KMS-11 (cell line): Measurements from ENCODE around the gene R3HDM4.

Experiments used
- H2AFZ ChIP-seq: fragments of 200-600 bp; sonication (generic); 2 replicates; pipeline ENCODE4 v1.6.1; 2016; ENCODE audit warnings: antibody characterized with exemption, mixed run types, low read depth
- H3K27ac ChIP-seq: fragments of 200-600 bp; sonication (generic); 2 replicates; pipeline ENCODE4 v1.6.1; 2016; ENCODE audit warnings: mild to moderate bottlenecking, mixed run types
- H3K27me3 ChIP-seq: fragments of 200-600 bp; sonication (generic); 2 replicates; pipeline ENCODE4 v1.6.1; 2017; ENCODE audit warnings: mild to moderate bottlenecking, low read depth, mixed run types, moderate library complexity; ENCODE audit not compliant: insufficient read depth
- H3K36me3 ChIP-seq: fragments of 200-600 bp; sonication (generic); 2 replicates; pipeline ENCODE4 v1.6.1; 2017; ENCODE audit warnings: mild to moderate bottlenecking, mixed run types; ENCODE audit not compliant: insufficient read depth
- H3K4me1 ChIP-seq: fragments of 200-600 bp; sonication (generic); 2 replicates; pipeline ENCODE4 v1.6.1; 2016; ENCODE audit warnings: mild to moderate bottlenecking, low read depth, mixed run types; ENCODE audit not compliant: poor library complexity, severe bottlenecking
- H3K4me2 ChIP-seq: fragments of 200-600 bp; sonication (generic); 2 replicates; pipeline ENCODE4 v1.7.0; 2016; ENCODE audit warnings: mild to moderate bottlenecking, mixed run types
- H3K4me3 ChIP-seq: fragments of 200-600 bp; sonication (generic); IDR thresholded peaks from 2 replicates; pipeline ENCODE4 v1.6.1; 2017; ENCODE audit warnings: low read depth, low read length, mixed read lengths; ENCODE audit not compliant: insufficient read depth
- H3K79me2 ChIP-seq: fragments of 200-600 bp; sonication (generic); 2 replicates; pipeline ENCODE4 v1.6.1; 2016; ENCODE audit warnings: low read depth, mixed run types; ENCODE audit not compliant: insufficient read depth
- H3K9ac ChIP-seq: fragments of 200-600 bp; sonication (generic); 2 replicates; pipeline ENCODE4 v1.6.1; 2016; ENCODE audit warnings: mild to moderate bottlenecking, mixed run types
- H4K20me1 ChIP-seq: fragments of 200-600 bp; sonication (generic); 2 replicates; pipeline ENCODE4 v1.6.1; 2016; ENCODE audit warnings: mild to moderate bottlenecking, mixed run types; ENCODE audit not compliant: insufficient read depth
- TF ChIP-seq, protein P1 (sequence below): fragments of 200-600 bp; sonication (generic); conservative IDR thresholded peaks from 2 replicates; pipeline ENCODE4 v1.6.1; 2017; ENCODE audit warnings: low read depth, mild to moderate bottlenecking, antibody characterized with exemption, low read length, moderate library complexity, mixed read lengths

Gene R3HDM4

DNA sequence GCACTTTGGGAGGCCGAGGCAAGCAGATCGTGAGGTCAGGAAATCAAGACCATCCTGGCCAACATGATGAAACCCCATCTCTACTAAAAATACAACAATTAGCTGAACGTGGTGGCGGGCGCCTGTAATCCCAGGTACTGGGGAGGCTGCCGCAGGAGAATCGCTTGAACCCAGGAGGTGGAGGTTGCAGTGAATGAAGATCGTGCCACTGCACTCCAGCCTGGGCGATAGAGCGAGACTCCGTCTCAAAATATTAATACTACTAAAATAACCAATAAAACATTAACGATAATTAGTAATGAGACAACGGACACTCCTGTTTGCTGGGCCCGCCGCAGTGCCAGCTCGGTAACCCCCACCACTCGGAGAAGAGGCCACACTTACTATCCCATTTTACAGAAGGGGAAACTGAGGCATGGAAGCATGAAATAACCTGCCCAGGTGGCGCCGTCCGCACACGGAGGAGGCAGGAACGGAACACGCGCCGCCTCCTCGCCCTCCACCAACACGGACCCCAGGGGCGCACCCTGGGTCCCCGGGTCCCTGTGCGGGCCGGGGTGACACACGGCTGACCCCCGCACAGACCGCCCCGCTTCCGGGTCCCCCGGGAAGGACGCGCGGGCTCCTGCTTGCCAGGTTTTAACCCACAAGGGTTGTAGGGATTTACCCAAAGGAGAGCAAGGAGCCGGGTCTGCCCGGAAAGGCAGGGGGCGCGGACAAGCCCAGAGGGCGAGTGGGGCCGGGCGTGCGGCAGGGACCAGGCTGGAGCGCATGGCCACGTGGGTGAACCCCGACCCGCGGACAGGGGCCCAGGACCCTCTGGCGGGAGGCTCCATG, 1.6 kb downstream of the R3HDM4 start:
- no peak overlapping the region for H3K9ac ChIP-seq
- H3K4me2 ChIP-seq = no peak overlapping the region
- H2AFZ ChIP-seq = no peak overlapping the region
- no peak overlapping the region for H3K27ac ChIP-seq
- H3K79me2 ChIP-seq = peaks cover 11% of the 10 kb centered on the region; the same call in 1 of the 2 replicates
- no peaks in the 10 kb centered on the region for H4K20me1 ChIP-seq
- peaks cover 5% of the 10 kb centered on the region for H3K4me1 ChIP-seq
- no peaks in the 10 kb centered on the region for H3K36me3 ChIP-seq
- TF ChIP-seq, protein P1, sequence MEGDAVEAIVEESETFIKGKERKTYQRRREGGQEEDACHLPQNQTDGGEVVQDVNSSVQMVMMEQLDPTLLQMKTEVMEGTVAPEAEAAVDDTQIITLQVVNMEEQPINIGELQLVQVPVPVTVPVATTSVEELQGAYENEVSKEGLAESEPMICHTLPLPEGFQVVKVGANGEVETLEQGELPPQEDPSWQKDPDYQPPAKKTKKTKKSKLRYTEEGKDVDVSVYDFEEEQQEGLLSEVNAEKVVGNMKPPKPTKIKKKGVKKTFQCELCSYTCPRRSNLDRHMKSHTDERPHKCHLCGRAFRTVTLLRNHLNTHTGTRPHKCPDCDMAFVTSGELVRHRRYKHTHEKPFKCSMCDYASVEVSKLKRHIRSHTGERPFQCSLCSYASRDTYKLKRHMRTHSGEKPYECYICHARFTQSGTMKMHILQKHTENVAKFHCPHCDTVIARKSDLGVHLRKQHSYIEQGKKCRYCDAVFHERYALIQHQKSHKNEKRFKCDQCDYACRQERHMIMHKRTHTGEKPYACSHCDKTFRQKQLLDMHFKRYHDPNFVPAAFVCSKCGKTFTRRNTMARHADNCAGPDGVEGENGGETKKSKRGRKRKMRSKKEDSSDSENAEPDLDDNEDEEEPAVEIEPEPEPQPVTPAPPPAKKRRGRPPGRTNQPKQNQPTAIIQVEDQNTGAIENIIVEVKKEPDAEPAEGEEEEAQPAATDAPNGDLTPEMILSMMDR = no peak
- no peak overlapping the region for H3K4me3 ChIP-seq
- no peaks in the 10 kb centered on the region for H3K27me3 ChIP-seq

DNA sequence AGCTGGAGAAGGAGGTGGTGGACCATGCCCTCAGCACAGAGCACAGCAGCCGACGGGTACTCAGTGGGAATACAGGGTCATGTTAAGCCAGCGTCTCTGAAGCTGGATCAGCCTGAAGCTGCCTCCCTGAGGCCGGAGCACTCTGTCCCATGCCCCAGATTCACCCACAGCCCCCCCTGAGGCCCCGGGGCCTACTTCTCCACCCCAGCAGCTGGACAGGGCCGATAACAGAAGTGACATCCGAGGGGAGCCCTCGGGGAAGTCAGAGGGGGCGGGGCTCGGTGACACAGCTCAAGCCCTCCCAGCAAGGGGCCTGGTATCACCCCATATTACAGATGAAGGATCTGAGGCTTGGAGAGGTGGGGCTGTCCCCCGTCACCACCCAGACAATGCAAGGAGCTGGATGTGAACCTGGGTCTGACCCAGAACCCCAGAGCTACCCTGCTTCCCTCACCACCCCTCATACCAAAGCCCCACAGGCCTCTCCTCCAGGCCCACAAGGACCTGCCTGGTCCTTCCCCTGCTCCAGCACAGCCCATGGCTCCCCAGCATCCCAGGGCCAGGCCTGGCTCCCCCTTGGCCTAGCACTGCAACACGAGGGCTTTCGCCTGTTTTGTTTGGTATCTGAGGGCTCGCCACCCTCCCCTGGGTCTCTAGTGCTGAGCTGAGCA, 5.7 kb downstream of the R3HDM4 start:
- Histone ChIP-seq H3K4me3 (no peak overlapping the region), H3K4me2 (no peak overlapping the region), H4K20me1 (no peaks in the 10 kb centered on the region), H3K4me1 (no peaks in the 10 kb centered on the region), H3K27me3 (no peaks in the 10 kb centered on the region), H3K27ac (no peak overlapping the region), H3K36me3 (no peaks in the 10 kb centered on the region), H3K9ac (no peak overlapping the region), H3K79me2 (peaks cover 11% of the 10 kb centered on the region; the same call in 1 of the 2 replicates), H2AFZ (no peak overlapping the region)
- TF ChIP-seq, protein P1 = no peak

DNA sequence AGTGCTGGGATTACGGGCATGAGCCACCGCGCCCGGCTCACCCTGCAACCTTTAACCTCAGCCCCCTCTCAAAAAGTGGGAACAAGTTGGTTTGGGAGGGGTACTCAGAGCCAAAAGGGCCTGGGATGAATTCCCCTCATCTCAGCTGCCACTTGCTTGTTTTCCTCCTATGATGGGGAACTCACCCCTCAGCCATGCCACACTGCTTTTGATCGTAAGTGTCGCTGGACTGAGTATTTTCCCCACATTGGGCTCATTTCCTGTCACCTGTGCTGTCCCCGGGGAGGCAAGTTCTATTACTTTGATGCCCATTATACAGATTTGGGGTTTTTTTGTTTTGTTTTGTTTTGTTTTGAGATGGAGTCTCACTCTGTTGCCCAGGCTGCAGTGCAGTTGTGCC, 6.5 kb downstream of the R3HDM4 start:
- no peaks in the 10 kb centered on the region for H3K4me1 ChIP-seq
- no peaks in the 10 kb centered on the region for H4K20me1 ChIP-seq
- H3K27ac ChIP-seq = no peak overlapping the region
- no peaks in the 10 kb centered on the region for H3K27me3 ChIP-seq
- H3K79me2 ChIP-seq = peaks cover 11% of the 10 kb centered on the region; the same call in 1 of the 2 replicates
- H3K4me3 ChIP-seq = no peak overlapping the region
- TF ChIP-seq, protein P1 = no peak
- H3K36me3 ChIP-seq = no peaks in the 10 kb centered on the region
- no peak overlapping the region for H3K4me2 ChIP-seq
- no peak overlapping the region for H3K9ac ChIP-seq
- H2AFZ ChIP-seq = no peak overlapping the region

DNA sequence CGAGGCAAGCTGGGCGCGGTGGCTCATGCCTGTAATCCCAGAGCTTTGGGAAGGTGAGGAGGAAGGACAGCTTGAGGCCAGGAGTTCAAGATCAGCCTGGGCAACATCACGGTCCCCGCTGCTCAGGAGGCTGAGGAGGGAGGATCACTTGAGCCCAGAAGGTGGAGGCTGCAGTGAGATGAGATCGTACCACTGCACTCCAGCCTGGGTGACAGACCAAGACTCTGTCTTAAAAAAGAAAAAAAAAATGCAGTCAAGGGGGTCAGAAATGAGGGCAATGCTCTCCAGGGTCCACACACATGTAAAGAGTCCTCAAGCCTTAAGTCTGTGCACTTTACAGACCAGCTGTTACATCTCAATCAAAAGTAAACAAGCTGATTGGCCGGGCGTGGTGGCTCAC, 8.5 kb downstream of the R3HDM4 start:
- no peaks in the 10 kb centered on the region for H3K79me2 ChIP-seq
- no peak overlapping the region for H3K9ac ChIP-seq
- no peaks in the 10 kb centered on the region for H3K36me3 ChIP-seq
- no peak overlapping the region for H3K4me2 ChIP-seq
- H3K27me3 ChIP-seq = no peaks in the 10 kb centered on the region
- H3K4me3 ChIP-seq = no peak overlapping the region
- no peak overlapping the region for H2AFZ ChIP-seq
- TF ChIP-seq, protein P1 = no peak
- no peaks in the 10 kb centered on the region for H3K4me1 ChIP-seq
- no peak overlapping the region for H3K27ac ChIP-seq
- H4K20me1 ChIP-seq = no peaks in the 10 kb centered on the region
